A375 (cell line): ENCODE data around the gene AMBN. TPM values are rescaled to one million over a fixed set of nuclear protein-coding genes. Genes with fewer than 3 reads are reported as not detected.

ENCODE experiments used
- total RNA-seq: library from RNA; depleted of rRNA; stranded (reverse); fragments of >200 nt; shearing (Covaris generic); gene quantifications from 2 replicates; pipeline ENCODE4 v1.2.3, GENCODE V29; 2014; rRNA removed

The AMBN gene, protein sequence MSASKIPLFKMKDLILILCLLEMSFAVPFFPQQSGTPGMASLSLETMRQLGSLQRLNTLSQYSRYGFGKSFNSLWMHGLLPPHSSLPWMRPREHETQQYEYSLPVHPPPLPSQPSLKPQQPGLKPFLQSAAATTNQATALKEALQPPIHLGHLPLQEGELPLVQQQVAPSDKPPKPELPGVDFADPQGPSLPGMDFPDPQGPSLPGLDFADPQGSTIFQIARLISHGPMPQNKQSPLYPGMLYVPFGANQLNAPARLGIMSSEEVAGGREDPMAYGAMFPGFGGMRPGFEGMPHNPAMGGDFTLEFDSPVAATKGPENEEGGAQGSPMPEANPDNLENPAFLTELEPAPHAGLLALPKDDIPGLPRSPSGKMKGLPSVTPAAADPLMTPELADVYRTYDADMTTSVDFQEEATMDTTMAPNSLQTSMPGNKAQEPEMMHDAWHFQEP
- total RNA-seq = not detected in 2 replicates

DNA sequence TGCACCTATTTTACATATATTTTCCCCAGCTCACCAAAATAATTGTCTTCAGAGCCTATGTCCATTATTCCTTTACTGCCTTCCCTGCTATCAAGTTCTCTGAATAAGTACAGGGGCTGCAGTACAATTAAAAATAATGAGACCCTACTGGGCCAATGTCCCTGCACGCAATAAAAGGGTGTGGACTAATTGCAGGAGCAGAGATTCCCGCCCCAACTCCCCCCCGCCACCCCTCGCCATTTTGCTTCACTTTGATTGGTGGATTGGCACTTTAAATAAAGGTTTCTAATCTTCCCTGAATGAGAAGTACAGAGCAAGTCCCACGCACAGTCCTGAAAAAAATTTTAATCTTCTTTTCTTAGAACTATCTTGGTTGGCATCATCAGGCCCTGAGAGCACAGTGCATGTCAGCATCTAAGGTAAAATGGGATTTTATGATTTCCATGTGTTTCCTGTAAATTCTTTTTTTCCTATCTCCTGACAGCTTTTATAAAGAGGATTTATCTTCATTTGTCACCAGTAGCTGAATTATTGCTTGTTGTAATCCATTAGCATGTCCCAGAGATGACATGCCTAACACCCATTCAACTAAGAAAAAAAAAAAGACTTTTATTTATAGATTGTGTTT is at the start of gene AMBN:
Gene AMBN, plus strand, starts transcription at position 302 of the 628 bp plus-strand sequence. Its CDS starts 103 bp downstream, at position 405.

DNA sequence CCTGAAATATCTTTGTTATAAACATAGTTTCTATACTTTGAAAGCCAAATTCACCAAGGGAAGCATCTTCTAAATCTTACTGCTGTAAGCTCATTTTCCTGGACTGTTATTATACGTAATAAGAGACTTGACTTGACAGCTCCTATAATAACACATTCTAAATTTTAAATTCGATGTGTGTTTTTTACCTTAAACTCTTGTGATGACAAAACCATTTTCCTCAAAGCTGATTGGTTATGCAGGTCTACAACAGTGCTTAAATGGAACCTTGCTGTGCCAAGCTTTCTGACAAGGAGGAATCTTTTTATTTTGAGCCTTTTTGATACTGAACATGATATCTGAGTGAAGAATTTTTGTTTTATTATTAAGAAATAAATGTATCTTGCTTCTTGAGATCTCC is 36.4 kb downstream of the AMBN start, which contains the start of gene ENAM:
Gene ENAM, plus strand, starts transcription at position 301 of the 400 bp plus-strand sequence. CDS start 757 bp downstream, outside the sequence.

Other genes with a start within 250 kb of the AMBN start
- not detected in 2 replicates for gene SMR3A, start 231.5 kb upstream of the AMBN start, total RNA-seq
- gene SMR3B, start 209.1 kb upstream of the AMBN start, total RNA-seq = not detected in 2 replicates
- not detected in 2 replicates for gene OPRPN, start 194.3 kb upstream of the AMBN start, total RNA-seq
- gene MUC7, start 120.1 kb upstream of the AMBN start, total RNA-seq = not detected in 2 replicates
- not detected in 2 replicates for gene AMTN, start 73.7 kb upstream of the AMBN start, total RNA-seq
- gene ENAM, start 36.5 kb downstream of the AMBN start, total RNA-seq = not detected in 2 replicates
- not detected in 2 replicates for gene JCHAIN, start 74.3 kb downstream of the AMBN start, total RNA-seq
- 26.1 and 34.2 TPM in 2 replicates for gene UTP3, start 96.3 kb downstream of the AMBN start, total RNA-seq
- gene RUFY3, start 129.7 kb downstream of the AMBN start, total RNA-seq = 9.7 and 13.2 TPM in 2 replicates
- 49.3 and 57.9 TPM in 2 replicates for gene GRSF1, start 247.6 kb downstream of the AMBN start, total RNA-seq